ENCODE results near the gene ADAM20.

- TF ChIP-seq CTCF (IDR thresholded peaks at IDR 0.05; ENCODE audit: low read depth, low read length, poor library complexity, severe bottlenecking) (no peak), EZH2phosphoT487 (IDR thresholded peaks at IDR 0.05; ENCODE audit: borderline replicate concordance, low read length) (no peak)
Observed at GRCh38 chr14:70525691-70526090, 9.1 kb downstream of the ADAM20 start.

All from DOHH2 (cell line).